Right ventricle myocardium inferior (tissue), 1 donor: ENCODE results near the gene LRRN3. TPM values are rescaled to one million over a fixed set of nuclear protein-coding genes. Genes with fewer than 3 reads are reported as not detected.

Experiments used
- ATAC-seq: fragments of 200-7000 bp; cut with Tn5 transposase; one replicate; pipeline ENCODE4 v1.9.1; 2020; ENCODE audit warnings: mild to moderate bottlenecking, moderate library complexity
- DNase-seq: peaks from one replicate; pipeline ENCODE4 v3.0.0; 2021; ENCODE audit errors: missing footprints
- intact Hi-C: fragments of 100-400 bp; cut with DNase I; formaldehyde crosslinking; loops from one replicate; pipeline ENCODE4 v1.11.0; 2022
- total RNA-seq: library from RNA; stranded (reverse); fragmentation: NEBNext Ultra II Directional; extraction: Animal tissue kit (Norgen Biotek cat#: 25700); gene quantifications from one replicate; pipeline ENCODE4 v1.2.1, GENCODE V29; 2021
- donor health status: DM: no; HTN: yes; CAD: no; lungs with severe emphysema.

LRRN3 gene
- total RNA-seq, 1 donor from 2014 or later, result 12.4 TPM

- ATAC-seq, result peak; percentile 67
- no peak for DNase-seq
- intact Hi-C loops, result loop anchor here (10.0 kb wide), 1 partner anchor 637 kb away; no protein-coding TSS in a partner anchor
Observed at GRCh38 chr7:111098011-111098925, 7.3 kb downstream of the LRRN3 start.

GRCh38 chr7:111098926-111099250 lies 8.0 kb downstream of the LRRN3 start:
- no peak for ATAC-seq
- DNase-seq, result no peak
- intact Hi-C loops, result loop anchor here (10.0 kb wide), 1 partner anchor 636 kb away; no protein-coding TSS in a partner anchor

GRCh38 chr7:111101856-111102646 lies 11.1 kb downstream of the LRRN3 start:
- no peak for ATAC-seq
- DNase-seq, result no peak
- intact Hi-C loops, result no loop called here

GRCh38 chr7:111103136-111103535 lies 12.2 kb downstream of the LRRN3 start:
- intact Hi-C loops, result no loop called here
- no peak for ATAC-seq

GRCh38 chr7:111103678-111104274 lies 12.8 kb downstream of the LRRN3 start:
- ATAC-seq (no peak), DNase-seq (no peak)
- intact Hi-C loops, result no loop called here

More at GRCh38 chr7:111103136-111103535, 12.2 kb downstream of the LRRN3 start:
- no peak for DNase-seq

GRCh38 chr7:111104710-111105109 lies 13.8 kb downstream of the LRRN3 start:
- no peak for DNase-seq
- intact Hi-C loops, result no loop called here
- ATAC-seq, result no peak

GRCh38 chr7:111105269-111105668 lies 14.3 kb downstream of the LRRN3 start:
- ATAC-seq (no peak), DNase-seq (no peak)
- intact Hi-C loops, result no loop called here

GRCh38 chr7:111107579-111107978 lies 16.7 kb downstream of the LRRN3 start:
- DNase-seq (no peak), ATAC-seq (no peak)
- intact Hi-C loops, result no loop called here

- ATAC-seq (no peak), DNase-seq (peak; percentile 48)
- intact Hi-C loops, result no loop called here
Observed at GRCh38 chr7:111108000-111108399, 17.1 kb downstream of the LRRN3 start.

- intact Hi-C loops, result no loop called here
- DNase-seq (no peak), ATAC-seq (no peak)
Observed at GRCh38 chr7:111108496-111108895, 17.6 kb downstream of the LRRN3 start.

GRCh38 chr7:111112439-111112838 lies 21.5 kb downstream of the LRRN3 start:
- DNase-seq (no peak), ATAC-seq (no peak)
- intact Hi-C loops, result no loop called here

- intact Hi-C loops, result no loop called here
- ATAC-seq (no peak), DNase-seq (no peak)
Observed at GRCh38 chr7:111113263-111114017, 22.5 kb downstream of the LRRN3 start.

- DNase-seq (no peak), ATAC-seq (no peak)
- intact Hi-C loops, result no loop called here
Observed at GRCh38 chr7:111115966-111116365, 25.0 kb downstream of the LRRN3 start.

GRCh38 chr7:111126987-111127386 lies 36.1 kb downstream of the LRRN3 start:
- DNase-seq (no peak), ATAC-seq (no peak)
- intact Hi-C loops, result no loop called here

GRCh38 chr7:111129435-111129834 lies 38.5 kb downstream of the LRRN3 start:
- DNase-seq, result no peak
- intact Hi-C loops, result no loop called here
- ATAC-seq, result no peak

GRCh38 chr7:111132833-111133232 lies 41.9 kb downstream of the LRRN3 start:
- DNase-seq, result no peak
- intact Hi-C loops, result no loop called here
- no peak for ATAC-seq

GRCh38 chr7:111137296-111138192 lies 46.6 kb downstream of the LRRN3 start:
- intact Hi-C loops, result no loop called here
- no peak for DNase-seq
- peak; percentile 13 for ATAC-seq

- DNase-seq (no peak), ATAC-seq (no peak)
- intact Hi-C loops, result no loop called here
Observed at GRCh38 chr7:111138193-111138569, 47.3 kb downstream of the LRRN3 start.
